Measurements from ENCODE around the gene GHRHR. TPM values are rescaled to one million over a fixed set of nuclear protein-coding genes. Genes with fewer than 3 reads are reported as not detected.

The GHRHR gene
- total and polyA plus RNA-seq, 10 of the 15 experiments (the other 5 are each of a cell fraction or from before 2014, with no cell fraction given): not detected

DNA sequence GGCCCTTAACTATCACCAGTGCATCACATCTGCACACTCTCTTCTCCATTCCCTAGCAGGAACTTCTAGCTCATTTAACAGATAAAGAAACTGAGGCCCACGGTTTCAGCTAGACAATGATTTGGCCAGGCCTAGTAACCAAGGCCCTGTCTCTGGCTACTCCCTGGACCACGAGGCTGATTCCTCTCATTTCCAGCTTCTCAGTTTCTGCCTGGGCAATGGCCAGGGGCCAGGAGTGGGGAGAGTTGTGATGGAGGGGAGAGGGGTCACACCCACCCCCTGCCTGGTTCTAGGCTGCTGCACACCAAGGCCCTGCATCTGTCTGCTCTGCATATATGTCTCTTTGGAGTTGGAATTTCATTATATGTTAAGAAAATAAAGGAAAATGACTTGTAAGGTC, 38.6 kb upstream of the GHRHR start:
- in situ Hi-C loops (cut with MboI) (no loop called here), intact Hi-C loops (cut with micrococcal nuclease; ENCODE audit: unreplicated experiment) (no loop called here)
- DNase-seq (ENCODE audit: low read depth, low spot score) (no peak), ATAC-seq (no peak), FAIRE-seq (no peak)
- no TSS peak for BruUV-seq (replicated peaks)
- Histone ChIP-seq H2AFZ (ENCODE audit: control insufficient read depth, low read depth, low read length) (no peak overlapping the region), H3K27me3 (replicated peaks in 1 of 2; ENCODE audit: control insufficient read depth in 2 of 2, insufficient read depth in 2 of 2, low read length in 1 of 2) (no peaks in the 10 kb centered on the region), H3K36me3 (ENCODE audit: control insufficient read depth in 2 of 2, insufficient read depth in 2 of 2, low read length in 1 of 2) (no peaks in the 10 kb centered on the region), H3K79me2 (ENCODE audit: control insufficient read depth, insufficient read depth, low read length) (no peaks in the 10 kb centered on the region), H4K20me1 (ENCODE audit: control insufficient read depth, insufficient read depth) (no peaks in the 10 kb centered on the region), H3K9me3 (replicated peaks; ENCODE audit: control insufficient read depth, insufficient read depth, low read length) (no peaks in the 10 kb centered on the region; the same call in 2 of the 3 replicates), H3K9ac (ENCODE audit: control insufficient read depth, insufficient read depth, low read length) (no peak overlapping the region), H3K4me1 (ENCODE audit: control insufficient read depth, insufficient read depth, low read length) (no peaks in the 10 kb centered on the region), H3K27ac (ENCODE audit: control insufficient read depth, insufficient read depth) (no peak overlapping the region), H3K4me3 (no peak overlapping the region), H3K4me2 (ENCODE audit: control insufficient read depth, insufficient read depth) (no peak overlapping the region)
- RAD21 ChIA-PET (ENCODE audit: unreplicated experiment): interaction anchor here (0.7 kb wide), 1 partner anchor 14 kb away, joined by 4 read pairs; no protein-coding TSS in a partner anchor
- SMC1A ChIA-PET (ENCODE audit: uncharacterized antibody, unreplicated experiment): interaction anchor here (0.9 kb wide), 1 partner anchor 10 kb away, joined by 3 read pairs; no protein-coding TSS in a partner anchor
- POLR2A ChIA-PET: no interaction called here
- WGBS (ENCODE audit: insufficient coverage, insufficient replicate concordance, low lambda C conversion rate, missing lambda C conversion rate): 0% methylated on average over 2 of the region's 2 CpGs
- CTCF ChIA-PET: interaction anchor here (1.4 kb wide), 1 partner anchor 14 kb away, joined by 7 read pairs; no protein-coding TSS in a partner anchor
- TF ChIP-seq NR2F1 (conservative IDR thresholded peaks at IDR 0.05): no peak
- TF ChIP-seq FOS (IDR thresholded peaks at IDR 0.05; ENCODE audit: borderline replicate concordance, extremely low read depth, insufficient read length): no peak
- no peak for TF ChIP-seq YBX1 (IDR thresholded peaks at IDR 0.05)
- TF ChIP-seq WRNIP1 (IDR thresholded peaks at IDR 0.05; ENCODE audit: borderline replicate concordance, low read depth, low read length): no peak
- TF ChIP-seq TCF7 (IDR thresholded peaks at IDR 0.05; ENCODE audit: borderline replicate concordance): no peak
- TF ChIP-seq HDGF (IDR thresholded peaks at IDR 0.05): no peak
- TF ChIP-seq GATAD2B (conservative IDR thresholded peaks at IDR 0.05; ENCODE audit: low read depth): no peak
- TF ChIP-seq, protein P1, sequence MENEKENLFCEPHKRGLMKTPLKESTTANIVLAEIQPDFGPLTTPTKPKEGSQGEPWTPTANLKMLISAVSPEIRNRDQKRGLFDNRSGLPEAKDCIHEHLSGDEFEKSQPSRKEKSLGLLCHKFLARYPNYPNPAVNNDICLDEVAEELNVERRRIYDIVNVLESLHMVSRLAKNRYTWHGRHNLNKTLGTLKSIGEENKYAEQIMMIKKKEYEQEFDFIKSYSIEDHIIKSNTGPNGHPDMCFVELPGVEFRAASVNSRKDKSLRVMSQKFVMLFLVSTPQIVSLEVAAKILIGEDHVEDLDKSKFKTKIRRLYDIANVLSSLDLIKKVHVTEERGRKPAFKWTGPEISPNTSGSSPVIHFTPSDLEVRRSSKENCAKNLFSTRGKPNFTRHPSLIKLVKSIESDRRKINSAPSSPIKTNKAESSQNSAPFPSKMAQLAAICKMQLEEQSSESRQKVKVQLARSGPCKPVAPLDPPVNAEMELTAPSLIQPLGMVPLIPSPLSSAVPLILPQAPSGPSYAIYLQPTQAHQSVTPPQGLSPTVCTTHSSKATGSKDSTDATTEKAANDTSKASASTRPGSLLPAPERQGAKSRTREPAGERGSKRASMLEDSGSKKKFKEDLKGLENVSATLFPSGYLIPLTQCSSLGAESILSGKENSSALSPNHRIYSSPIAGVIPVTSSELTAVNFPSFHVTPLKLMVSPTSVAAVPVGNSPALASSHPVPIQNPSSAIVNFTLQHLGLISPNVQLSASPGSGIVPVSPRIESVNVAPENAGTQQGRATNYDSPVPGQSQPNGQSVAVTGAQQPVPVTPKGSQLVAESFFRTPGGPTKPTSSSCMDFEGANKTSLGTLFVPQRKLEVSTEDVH (IDR thresholded peaks at IDR 0.05; ENCODE audit: low read depth, partially characterized antibody): no peak
- TF ChIP-seq, protein P2, sequence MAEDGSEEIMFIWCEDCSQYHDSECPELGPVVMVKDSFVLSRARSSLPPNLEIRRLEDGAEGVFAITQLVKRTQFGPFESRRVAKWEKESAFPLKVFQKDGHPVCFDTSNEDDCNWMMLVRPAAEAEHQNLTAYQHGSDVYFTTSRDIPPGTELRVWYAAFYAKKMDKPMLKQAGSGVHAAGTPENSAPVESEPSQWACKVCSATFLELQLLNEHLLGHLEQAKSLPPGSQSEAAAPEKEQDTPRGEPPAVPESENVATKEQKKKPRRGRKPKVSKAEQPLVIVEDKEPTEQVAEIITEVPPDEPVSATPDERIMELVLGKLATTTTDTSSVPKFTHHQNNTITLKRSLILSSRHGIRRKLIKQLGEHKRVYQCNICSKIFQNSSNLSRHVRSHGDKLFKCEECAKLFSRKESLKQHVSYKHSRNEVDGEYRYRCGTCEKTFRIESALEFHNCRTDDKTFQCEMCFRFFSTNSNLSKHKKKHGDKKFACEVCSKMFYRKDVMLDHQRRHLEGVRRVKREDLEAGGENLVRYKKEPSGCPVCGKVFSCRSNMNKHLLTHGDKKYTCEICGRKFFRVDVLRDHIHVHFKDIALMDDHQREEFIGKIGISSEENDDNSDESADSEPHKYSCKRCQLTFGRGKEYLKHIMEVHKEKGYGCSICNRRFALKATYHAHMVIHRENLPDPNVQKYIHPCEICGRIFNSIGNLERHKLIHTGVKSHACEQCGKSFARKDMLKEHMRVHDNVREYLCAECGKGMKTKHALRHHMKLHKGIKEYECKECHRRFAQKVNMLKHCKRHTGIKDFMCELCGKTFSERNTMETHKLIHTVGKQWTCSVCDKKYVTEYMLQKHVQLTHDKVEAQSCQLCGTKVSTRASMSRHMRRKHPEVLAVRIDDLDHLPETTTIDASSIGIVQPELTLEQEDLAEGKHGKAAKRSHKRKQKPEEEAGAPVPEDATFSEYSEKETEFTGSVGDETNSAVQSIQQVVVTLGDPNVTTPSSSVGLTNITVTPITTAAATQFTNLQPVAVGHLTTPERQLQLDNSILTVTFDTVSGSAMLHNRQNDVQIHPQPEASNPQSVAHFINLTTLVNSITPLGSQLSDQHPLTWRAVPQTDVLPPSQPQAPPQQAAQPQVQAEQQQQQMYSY (CRISPR knock-in tag; IDR thresholded peaks at IDR 0.05): no peak
- TF ChIP-seq, protein P3, sequence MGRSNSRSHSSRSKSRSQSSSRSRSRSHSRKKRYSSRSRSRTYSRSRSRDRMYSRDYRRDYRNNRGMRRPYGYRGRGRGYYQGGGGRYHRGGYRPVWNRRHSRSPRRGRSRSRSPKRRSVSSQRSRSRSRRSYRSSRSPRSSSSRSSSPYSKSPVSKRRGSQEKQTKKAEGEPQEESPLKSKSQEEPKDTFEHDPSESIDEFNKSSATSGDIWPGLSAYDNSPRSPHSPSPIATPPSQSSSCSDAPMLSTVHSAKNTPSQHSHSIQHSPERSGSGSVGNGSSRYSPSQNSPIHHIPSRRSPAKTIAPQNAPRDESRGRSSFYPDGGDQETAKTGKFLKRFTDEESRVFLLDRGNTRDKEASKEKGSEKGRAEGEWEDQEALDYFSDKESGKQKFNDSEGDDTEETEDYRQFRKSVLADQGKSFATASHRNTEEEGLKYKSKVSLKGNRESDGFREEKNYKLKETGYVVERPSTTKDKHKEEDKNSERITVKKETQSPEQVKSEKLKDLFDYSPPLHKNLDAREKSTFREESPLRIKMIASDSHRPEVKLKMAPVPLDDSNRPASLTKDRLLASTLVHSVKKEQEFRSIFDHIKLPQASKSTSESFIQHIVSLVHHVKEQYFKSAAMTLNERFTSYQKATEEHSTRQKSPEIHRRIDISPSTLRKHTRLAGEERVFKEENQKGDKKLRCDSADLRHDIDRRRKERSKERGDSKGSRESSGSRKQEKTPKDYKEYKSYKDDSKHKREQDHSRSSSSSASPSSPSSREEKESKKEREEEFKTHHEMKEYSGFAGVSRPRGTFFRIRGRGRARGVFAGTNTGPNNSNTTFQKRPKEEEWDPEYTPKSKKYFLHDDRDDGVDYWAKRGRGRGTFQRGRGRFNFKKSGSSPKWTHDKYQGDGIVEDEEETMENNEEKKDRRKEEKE (IDR thresholded peaks at IDR 0.05): no peak
- TF ChIP-seq, protein P4, sequence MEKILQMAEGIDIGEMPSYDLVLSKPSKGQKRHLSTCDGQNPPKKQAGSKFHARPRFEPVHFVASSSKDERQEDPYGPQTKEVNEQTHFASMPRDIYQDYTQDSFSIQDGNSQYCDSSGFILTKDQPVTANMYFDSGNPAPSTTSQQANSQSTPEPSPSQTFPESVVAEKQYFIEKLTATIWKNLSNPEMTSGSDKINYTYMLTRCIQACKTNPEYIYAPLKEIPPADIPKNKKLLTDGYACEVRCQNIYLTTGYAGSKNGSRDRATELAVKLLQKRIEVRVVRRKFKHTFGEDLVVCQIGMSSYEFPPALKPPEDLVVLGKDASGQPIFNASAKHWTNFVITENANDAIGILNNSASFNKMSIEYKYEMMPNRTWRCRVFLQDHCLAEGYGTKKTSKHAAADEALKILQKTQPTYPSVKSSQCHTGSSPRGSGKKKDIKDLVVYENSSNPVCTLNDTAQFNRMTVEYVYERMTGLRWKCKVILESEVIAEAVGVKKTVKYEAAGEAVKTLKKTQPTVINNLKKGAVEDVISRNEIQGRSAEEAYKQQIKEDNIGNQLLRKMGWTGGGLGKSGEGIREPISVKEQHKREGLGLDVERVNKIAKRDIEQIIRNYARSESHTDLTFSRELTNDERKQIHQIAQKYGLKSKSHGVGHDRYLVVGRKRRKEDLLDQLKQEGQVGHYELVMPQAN (conservative IDR thresholded peaks at IDR 0.05): no peak

Measured in GM12878 (cell line).